GM12878 (cell line): Measurements from ENCODE around the gene TIGAR. TPM values are rescaled to one million over a fixed set of nuclear protein-coding genes. Genes with fewer than 3 reads are reported as not detected.

ENCODE experiments used
- BACH1 ChIP-seq: fragments of 450-650 bp; IDR thresholded peaks from 2 replicates; pipeline ENCODE4 v1.6.1; 2017; ENCODE audit warnings: mild to moderate bottlenecking, borderline replicate concordance
- CREM ChIP-seq: IDR thresholded peaks from 2 replicates; pipeline ENCODE4 v1.6.1; 2014; ENCODE audit warnings: antibody characterized with exemption, low read depth
- CUX1 ChIP-seq: IDR thresholded peaks from 2 replicates; pipeline ENCODE4 v1.6.1; 2012; ENCODE audit warnings: improper control_type of control experiment, low read depth, low read length; ENCODE audit not compliant: insufficient replicate concordance
- DPF2 ChIP-seq: fragments of 450-650 bp; IDR thresholded peaks from 2 replicates; pipeline ENCODE4 v1.6.1; 2017; ENCODE audit warnings: mild to moderate bottlenecking
- HDAC2 ChIP-seq: fragments of 200-600 bp; sonication (generic); IDR thresholded peaks from 2 replicates; pipeline ENCODE4 v1.6.1; 2017
- SMAD1 ChIP-seq: fragments of 450-650 bp; IDR thresholded peaks from 2 replicates; pipeline ENCODE4 v1.6.1; 2018; ENCODE audit warnings: mild to moderate bottlenecking, low read depth; ENCODE audit not compliant: partially characterized antibody
- SMC3 ChIP-seq: IDR thresholded peaks from 2 replicates; pipeline ENCODE4 v1.6.1; 2011; ENCODE audit warnings: low read length, improper control_type of control experiment, borderline replicate concordance
- SP1 ChIP-seq: IDR thresholded peaks from one replicate; pipeline ENCODE4 v1.6.1; 2011; ENCODE audit warnings: low read depth, low read length
- TCF7 ChIP-seq: IDR thresholded peaks from 2 replicates; pipeline ENCODE4 v1.6.1; 2014; ENCODE audit warnings: antibody characterized with exemption, borderline replicate concordance
- YY1 ChIP-seq: IDR thresholded peaks from 2 replicates; pipeline ENCODE4 v1.6.1; 2011; ENCODE audit warnings: low read depth, mild to moderate bottlenecking, low read length
- ZNF217 ChIP-seq: fragments of 450-650 bp; IDR thresholded peaks from 2 replicates; pipeline ENCODE4 v1.6.1; 2017; ENCODE audit warnings: antibody characterized with exemption, mild to moderate bottlenecking
- polyA plus RNA-seq, 11 experiments: library from polyadenylated mRNA; depleted of rRNA in 4 of 11; unstranded in 6 of 11; stranded (reverse) in 5 of 11; fragments of >200 nt; fragmentation: Nextera tagmentation in 4 of 11; fragmentation: Illumina TruSeq in 1 of 11; extraction: Ambion mirVana in 4 of 11; extraction: Trizol in 1 of 11; gene quantifications; 1 replicate in 1 of 11; 2 replicates in 10 of 11; pipeline versions ENCODE4 v1.2.1 to v1.2.3, GENCODE V29; 2011 to 2016; ENCODE audit warnings: inconsistent platforms in 2 of 11, missing spikeins in 2 of 11, low read depth in 1 of 11
- total RNA-seq, 4 experiments: library from RNA; depleted of rRNA in 3 of 4; stranded (reverse); fragments of >200 nt in 3 of 4; fragmentation: Illumina TruSeq in 1 of 4; extraction: Trizol in 1 of 4; gene quantifications; 2 replicates each; pipeline versions ENCODE4 v1.2.1 to v1.2.3, GENCODE V29; 2013 to 2021
- TF ChIP-seq, protein P1 (sequence below): fragments of 450-650 bp; IDR thresholded peaks from 2 replicates; pipeline ENCODE4 v1.6.1; 2017; ENCODE audit warnings: mild to moderate bottlenecking, moderate library complexity
- TF ChIP-seq, protein P2 (sequence below): IDR thresholded peaks from 2 replicates; pipeline ENCODE4 v1.6.1; 2012; ENCODE audit warnings: mild to moderate bottlenecking, low read depth, low read length
- TF ChIP-seq, protein P3 (sequence below): IDR thresholded peaks from 2 replicates; pipeline ENCODE4 v1.6.1; 2011; ENCODE audit warnings: low read depth, low read length, improper control_type of control experiment, borderline replicate concordance
- TF ChIP-seq, protein P4 (sequence below): IDR thresholded peaks from 2 replicates; pipeline ENCODE4 v1.6.1; 2012; ENCODE audit warnings: low read depth, low read length, improper control_type of control experiment

TIGAR gene
- total and polyA plus RNA-seq, 10 of the 15 experiments (the other 5 are each of a cell fraction or from before 2014, with no cell fraction given) = 7.6 to 45.7 (median 16.5) TPM

DNA sequence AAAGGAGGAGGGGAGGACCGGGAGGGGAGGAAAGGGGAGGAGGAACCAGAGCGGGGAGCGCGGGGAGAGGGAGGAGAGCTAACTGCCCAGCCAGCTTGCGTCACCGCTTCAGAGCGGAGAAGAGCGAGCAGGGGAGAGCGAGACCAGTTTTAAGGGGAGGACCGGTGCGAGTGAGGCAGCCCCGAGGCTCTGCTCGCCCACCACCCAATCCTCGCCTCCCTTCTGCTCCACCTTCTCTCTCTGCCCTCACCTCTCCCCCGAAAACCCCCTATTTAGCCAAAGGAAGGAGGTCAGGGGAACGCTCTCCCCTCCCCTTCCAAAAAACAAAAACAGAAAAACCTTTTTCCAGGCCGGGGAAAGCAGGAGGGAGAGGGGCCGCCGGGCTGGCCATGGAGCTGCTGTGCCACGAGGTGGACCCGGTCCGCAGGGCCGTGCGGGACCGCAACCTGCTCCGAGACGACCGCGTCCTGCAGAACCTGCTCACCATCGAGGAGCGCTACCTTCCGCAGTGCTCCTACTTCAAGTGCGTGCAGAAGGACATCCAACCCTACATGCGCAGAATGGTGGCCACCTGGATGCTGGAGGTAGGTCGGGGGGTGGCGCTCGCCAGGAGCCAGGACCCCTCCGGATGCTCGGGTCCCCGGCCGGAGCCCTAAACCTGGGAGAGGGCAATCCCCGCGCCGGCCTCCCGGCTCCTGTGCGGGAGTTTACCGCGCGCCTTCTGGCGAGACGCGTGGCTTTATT is 47.2 kb upstream of the TIGAR start, which contains the start of gene CCND2 (continued):
- TF ChIP-seq CREM (peak; percentile 50; the same call in 1 of the 2 replicates), SMAD1 (peak; percentile 91), TCF7 (no peak), ZNF217 (no peak), BACH1 (peak; percentile 91), SMC3 (no peak), DPF2 (peak; percentile 37), SP1 (peak; percentile 44), HDAC2 (no peak), YY1 (0 out of 2 replicates have a peak, but pooled peaks have one; percentile 19), CUX1 (no peak)
- TF ChIP-seq, protein P1, sequence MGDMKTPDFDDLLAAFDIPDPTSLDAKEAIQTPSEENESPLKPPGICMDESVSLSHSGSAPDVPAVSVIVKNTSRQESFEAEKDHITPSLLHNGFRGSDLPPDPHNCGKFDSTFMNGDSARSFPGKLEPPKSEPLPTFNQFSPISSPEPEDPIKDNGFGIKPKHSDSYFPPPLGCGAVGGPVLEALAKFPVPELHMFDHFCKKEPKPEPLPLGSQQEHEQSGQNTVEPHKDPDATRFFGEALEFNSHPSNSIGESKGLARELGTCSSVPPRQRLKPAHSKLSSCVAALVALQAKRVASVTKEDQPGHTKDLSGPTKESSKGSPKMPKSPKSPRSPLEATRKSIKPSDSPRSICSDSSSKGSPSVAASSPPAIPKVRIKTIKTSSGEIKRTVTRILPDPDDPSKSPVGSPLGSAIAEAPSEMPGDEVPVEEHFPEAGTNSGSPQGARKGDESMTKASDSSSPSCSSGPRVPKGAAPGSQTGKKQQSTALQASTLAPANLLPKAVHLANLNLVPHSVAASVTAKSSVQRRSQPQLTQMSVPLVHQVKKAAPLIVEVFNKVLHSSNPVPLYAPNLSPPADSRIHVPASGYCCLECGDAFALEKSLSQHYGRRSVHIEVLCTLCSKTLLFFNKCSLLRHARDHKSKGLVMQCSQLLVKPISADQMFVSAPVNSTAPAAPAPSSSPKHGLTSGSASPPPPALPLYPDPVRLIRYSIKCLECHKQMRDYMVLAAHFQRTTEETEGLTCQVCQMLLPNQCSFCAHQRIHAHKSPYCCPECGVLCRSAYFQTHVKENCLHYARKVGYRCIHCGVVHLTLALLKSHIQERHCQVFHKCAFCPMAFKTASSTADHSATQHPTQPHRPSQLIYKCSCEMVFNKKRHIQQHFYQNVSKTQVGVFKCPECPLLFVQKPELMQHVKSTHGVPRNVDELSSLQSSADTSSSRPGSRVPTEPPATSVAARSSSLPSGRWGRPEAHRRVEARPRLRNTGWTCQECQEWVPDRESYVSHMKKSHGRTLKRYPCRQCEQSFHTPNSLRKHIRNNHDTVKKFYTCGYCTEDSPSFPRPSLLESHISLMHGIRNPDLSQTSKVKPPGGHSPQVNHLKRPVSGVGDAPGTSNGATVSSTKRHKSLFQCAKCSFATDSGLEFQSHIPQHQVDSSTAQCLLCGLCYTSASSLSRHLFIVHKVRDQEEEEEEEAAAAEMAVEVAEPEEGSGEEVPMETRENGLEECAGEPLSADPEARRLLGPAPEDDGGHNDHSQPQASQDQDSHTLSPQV = no peak
- TF ChIP-seq, protein P2, sequence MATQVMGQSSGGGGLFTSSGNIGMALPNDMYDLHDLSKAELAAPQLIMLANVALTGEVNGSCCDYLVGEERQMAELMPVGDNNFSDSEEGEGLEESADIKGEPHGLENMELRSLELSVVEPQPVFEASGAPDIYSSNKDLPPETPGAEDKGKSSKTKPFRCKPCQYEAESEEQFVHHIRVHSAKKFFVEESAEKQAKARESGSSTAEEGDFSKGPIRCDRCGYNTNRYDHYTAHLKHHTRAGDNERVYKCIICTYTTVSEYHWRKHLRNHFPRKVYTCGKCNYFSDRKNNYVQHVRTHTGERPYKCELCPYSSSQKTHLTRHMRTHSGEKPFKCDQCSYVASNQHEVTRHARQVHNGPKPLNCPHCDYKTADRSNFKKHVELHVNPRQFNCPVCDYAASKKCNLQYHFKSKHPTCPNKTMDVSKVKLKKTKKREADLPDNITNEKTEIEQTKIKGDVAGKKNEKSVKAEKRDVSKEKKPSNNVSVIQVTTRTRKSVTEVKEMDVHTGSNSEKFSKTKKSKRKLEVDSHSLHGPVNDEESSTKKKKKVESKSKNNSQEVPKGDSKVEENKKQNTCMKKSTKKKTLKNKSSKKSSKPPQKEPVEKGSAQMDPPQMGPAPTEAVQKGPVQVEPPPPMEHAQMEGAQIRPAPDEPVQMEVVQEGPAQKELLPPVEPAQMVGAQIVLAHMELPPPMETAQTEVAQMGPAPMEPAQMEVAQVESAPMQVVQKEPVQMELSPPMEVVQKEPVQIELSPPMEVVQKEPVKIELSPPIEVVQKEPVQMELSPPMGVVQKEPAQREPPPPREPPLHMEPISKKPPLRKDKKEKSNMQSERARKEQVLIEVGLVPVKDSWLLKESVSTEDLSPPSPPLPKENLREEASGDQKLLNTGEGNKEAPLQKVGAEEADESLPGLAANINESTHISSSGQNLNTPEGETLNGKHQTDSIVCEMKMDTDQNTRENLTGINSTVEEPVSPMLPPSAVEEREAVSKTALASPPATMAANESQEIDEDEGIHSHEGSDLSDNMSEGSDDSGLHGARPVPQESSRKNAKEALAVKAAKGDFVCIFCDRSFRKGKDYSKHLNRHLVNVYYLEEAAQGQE = no peak
- TF ChIP-seq, protein P3, sequence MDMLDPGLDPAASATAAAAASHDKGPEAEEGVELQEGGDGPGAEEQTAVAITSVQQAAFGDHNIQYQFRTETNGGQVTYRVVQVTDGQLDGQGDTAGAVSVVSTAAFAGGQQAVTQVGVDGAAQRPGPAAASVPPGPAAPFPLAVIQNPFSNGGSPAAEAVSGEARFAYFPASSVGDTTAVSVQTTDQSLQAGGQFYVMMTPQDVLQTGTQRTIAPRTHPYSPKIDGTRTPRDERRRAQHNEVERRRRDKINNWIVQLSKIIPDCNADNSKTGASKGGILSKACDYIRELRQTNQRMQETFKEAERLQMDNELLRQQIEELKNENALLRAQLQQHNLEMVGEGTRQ = no peak
- TF ChIP-seq, protein P4, sequence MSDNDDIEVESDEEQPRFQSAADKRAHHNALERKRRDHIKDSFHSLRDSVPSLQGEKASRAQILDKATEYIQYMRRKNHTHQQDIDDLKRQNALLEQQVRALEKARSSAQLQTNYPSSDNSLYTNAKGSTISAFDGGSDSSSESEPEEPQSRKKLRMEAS = no peak
